HL-60 (cell line): Measurements from ENCODE around the gene ZFAND5.

Experiments used
- DNase-seq, 2 experiments: peaks; one replicate each; pipeline ENCODE4 v3.0.0-alpha.2; 2010 to 2020; ENCODE audit warnings: low read depth in 1 of 2, low spot score in 1 of 2
- H3K27ac ChIP-seq: fragments of 250-450 bp; sonication (Bioruptor Pico); replicated peaks from 2 replicates; pipeline ENCODE4 v1.5.1; 2020; ENCODE audit warnings: mild to moderate bottlenecking, moderate library complexity
- H3K27me3 ChIP-seq: fragments of 250-450 bp; sonication (Bioruptor Pico); 2 replicates; pipeline ENCODE4 v1.5.1; 2021; ENCODE audit warnings: mild to moderate bottlenecking, moderate library complexity; ENCODE audit not compliant: insufficient read depth, poor library complexity, severe bottlenecking
- H3K4me3 ChIP-seq: replicated peaks from 2 replicates; pipeline ENCODE4 v1.5.1; 2011; ENCODE audit warnings: mild to moderate bottlenecking, control low read depth, low read length; ENCODE audit not compliant: insufficient read depth
- GABPA ChIP-seq: IDR thresholded peaks from 2 replicates; pipeline ENCODE4 v1.6.1; 2012; ENCODE audit warnings: low read depth
- POLR2AphosphoS5 ChIP-seq: IDR thresholded peaks from 2 replicates; pipeline ENCODE4 v1.6.1; 2012; ENCODE audit warnings: low read depth
- SPI1 ChIP-seq: IDR thresholded peaks from 2 replicates; pipeline ENCODE4 v1.6.1; 2012; ENCODE audit warnings: low read depth, mild to moderate bottlenecking, borderline replicate concordance
- TF ChIP-seq, protein P1 (sequence below): IDR thresholded peaks from one replicate; pipeline ENCODE4 v1.5.1; 2011; ENCODE audit warnings: low read length, control low read depth, inconsistent platforms; ENCODE audit not compliant: insufficient read depth
- TF ChIP-seq, protein P2 (sequence below): IDR thresholded peaks from 2 replicates; pipeline ENCODE4 v1.6.1; 2012; ENCODE audit warnings: low read depth; ENCODE audit not compliant: insufficient replicate concordance

Gene ZFAND5

DNA sequence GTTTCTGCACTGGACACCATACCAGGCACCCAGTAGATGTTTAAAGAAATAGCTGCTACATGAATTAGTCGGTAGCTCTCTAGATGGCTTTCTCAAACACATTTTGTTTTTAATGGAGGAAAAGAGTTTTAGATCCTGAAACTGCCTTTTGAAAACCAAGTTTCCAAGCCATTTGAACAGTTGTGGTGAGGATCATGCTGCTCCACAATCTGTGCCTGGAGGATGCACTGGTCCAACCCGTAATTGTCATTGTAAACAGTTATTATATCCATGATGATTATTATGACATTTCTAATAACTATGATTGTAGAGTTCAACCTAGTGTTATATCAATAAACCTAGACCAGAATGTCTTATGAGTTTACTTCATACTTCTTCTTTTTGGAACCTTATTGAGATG, 35.9 kb upstream of the ZFAND5 start:
- Histone ChIP-seq H3K27ac (no peak overlapping the region), H3K4me3 (no peak overlapping the region), H3K27me3 (no peaks in the 10 kb centered on the region)
- DNase-seq: no peak
- TF ChIP-seq, protein P1, sequence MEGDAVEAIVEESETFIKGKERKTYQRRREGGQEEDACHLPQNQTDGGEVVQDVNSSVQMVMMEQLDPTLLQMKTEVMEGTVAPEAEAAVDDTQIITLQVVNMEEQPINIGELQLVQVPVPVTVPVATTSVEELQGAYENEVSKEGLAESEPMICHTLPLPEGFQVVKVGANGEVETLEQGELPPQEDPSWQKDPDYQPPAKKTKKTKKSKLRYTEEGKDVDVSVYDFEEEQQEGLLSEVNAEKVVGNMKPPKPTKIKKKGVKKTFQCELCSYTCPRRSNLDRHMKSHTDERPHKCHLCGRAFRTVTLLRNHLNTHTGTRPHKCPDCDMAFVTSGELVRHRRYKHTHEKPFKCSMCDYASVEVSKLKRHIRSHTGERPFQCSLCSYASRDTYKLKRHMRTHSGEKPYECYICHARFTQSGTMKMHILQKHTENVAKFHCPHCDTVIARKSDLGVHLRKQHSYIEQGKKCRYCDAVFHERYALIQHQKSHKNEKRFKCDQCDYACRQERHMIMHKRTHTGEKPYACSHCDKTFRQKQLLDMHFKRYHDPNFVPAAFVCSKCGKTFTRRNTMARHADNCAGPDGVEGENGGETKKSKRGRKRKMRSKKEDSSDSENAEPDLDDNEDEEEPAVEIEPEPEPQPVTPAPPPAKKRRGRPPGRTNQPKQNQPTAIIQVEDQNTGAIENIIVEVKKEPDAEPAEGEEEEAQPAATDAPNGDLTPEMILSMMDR: no peak
- TF ChIP-seq SPI1 (no peak), POLR2AphosphoS5 (no peak), GABPA (no peak)
- TF ChIP-seq, protein P2, sequence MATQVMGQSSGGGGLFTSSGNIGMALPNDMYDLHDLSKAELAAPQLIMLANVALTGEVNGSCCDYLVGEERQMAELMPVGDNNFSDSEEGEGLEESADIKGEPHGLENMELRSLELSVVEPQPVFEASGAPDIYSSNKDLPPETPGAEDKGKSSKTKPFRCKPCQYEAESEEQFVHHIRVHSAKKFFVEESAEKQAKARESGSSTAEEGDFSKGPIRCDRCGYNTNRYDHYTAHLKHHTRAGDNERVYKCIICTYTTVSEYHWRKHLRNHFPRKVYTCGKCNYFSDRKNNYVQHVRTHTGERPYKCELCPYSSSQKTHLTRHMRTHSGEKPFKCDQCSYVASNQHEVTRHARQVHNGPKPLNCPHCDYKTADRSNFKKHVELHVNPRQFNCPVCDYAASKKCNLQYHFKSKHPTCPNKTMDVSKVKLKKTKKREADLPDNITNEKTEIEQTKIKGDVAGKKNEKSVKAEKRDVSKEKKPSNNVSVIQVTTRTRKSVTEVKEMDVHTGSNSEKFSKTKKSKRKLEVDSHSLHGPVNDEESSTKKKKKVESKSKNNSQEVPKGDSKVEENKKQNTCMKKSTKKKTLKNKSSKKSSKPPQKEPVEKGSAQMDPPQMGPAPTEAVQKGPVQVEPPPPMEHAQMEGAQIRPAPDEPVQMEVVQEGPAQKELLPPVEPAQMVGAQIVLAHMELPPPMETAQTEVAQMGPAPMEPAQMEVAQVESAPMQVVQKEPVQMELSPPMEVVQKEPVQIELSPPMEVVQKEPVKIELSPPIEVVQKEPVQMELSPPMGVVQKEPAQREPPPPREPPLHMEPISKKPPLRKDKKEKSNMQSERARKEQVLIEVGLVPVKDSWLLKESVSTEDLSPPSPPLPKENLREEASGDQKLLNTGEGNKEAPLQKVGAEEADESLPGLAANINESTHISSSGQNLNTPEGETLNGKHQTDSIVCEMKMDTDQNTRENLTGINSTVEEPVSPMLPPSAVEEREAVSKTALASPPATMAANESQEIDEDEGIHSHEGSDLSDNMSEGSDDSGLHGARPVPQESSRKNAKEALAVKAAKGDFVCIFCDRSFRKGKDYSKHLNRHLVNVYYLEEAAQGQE: no peak

DNA sequence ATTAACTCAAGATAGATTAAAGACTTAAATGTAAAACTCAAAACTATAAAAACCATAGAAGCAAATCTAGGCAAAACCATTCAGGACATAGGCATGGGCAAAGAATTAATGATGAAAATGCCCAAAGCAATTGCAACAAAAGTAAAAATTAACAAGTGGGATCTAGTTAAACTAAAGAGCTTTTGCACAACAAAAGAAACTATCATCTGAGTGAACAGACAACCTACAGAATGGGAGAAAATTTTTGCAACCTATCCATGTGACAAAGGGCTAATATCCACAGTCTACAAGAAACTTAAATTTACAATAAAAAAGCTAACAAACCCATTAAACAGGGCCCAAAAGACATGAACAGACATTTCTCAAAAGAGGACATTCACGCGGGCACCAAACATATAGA, 34.4 kb upstream of the ZFAND5 start:
- no peak for DNase-seq
- no peak for TF ChIP-seq SPI1
- TF ChIP-seq, protein P1: no peak
- no peak for TF ChIP-seq GABPA
- TF ChIP-seq, protein P2: no peak
- TF ChIP-seq POLR2AphosphoS5: no peak
- Histone ChIP-seq H3K27me3 (no peaks in the 10 kb centered on the region), H3K4me3 (no peak overlapping the region), H3K27ac (no peak overlapping the region)

DNA sequence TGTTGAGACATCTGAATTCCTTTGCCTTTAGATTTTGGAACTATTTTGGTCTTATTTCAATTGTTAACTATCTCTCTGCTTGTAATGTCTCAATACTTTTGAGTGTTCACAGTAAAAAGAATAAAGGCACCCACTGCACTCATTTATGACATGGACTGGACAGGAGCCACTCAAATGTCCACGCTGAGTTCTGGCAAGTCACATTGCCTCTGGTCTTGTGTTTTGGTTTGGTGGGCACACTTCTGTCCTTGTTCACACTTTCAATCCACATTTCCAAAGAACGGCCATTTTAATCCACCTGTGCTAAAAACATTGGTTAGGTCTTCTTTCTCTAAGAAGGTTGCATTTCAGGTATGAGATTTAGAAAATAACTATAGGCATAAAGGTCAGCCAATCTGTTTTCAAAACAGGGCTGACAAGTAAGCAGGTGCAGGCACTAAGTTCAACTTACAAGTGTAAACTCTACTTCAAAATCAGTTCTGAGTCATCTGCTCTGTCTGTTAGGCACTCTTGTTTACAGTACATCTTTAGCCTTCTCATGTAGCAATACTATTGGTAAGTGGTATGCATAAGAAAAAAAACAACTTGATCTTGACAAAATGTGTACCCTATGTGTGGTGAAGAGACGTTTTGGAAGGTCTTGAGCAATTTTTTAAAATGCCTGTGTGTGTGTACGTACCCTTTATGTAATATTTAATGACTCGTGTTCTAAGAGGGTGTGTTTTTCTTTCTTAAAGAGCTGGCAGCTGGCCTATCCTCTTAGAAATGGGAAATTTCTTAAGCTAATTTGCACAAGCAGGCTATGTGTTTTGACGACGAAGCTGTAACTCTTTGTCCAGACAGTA, 31.5 kb upstream of the ZFAND5 start:
- peak overlapping the region; percentile 35 for H3K27ac ChIP-seq
- TF ChIP-seq SPI1: no peak
- TF ChIP-seq, protein P1: no peak
- TF ChIP-seq, protein P2: no peak
- no peak for TF ChIP-seq POLR2AphosphoS5
- TF ChIP-seq GABPA: no peak
- peak; percentile 52 to 80 for DNase-seq

More for the DNA sequence above, 31.5 kb upstream of the ZFAND5 start:
- H3K27me3 ChIP-seq: no peaks in the 10 kb centered on the region
- H3K4me3 ChIP-seq: no peak overlapping the region
